HepG2 (cell line): ENCODE measurements around the gene CTF1. TPM values are rescaled to one million over a fixed set of nuclear protein-coding genes. Genes with fewer than 3 reads are reported as not detected.

Experiments
- ATM ChIP-seq: fragments of 450-650 bp; IDR thresholded peaks from 2 replicates; pipeline ENCODE4 v1.7.1; 2017; ENCODE audit warnings: mild to moderate bottlenecking, borderline replicate concordance
- DNMT1 ChIP-seq: sonication (generic); formaldehyde crosslinking; IDR thresholded peaks from 2 replicates; pipeline ENCODE4 v1.5.1; 2020; ENCODE audit warnings: mild to moderate bottlenecking, missing genetic modification reagents
- HIVEP1 ChIP-seq: sonication (generic); formaldehyde crosslinking; IDR thresholded peaks from 2 replicates; pipeline ENCODE4 v1.4.0; 2020; ENCODE audit warnings: mild to moderate bottlenecking, missing genetic modification reagents
- HMGA1 ChIP-seq: sonication (generic); formaldehyde crosslinking; conservative IDR thresholded peaks from 2 replicates; pipeline ENCODE4 v1.4.0; 2020; ENCODE audit warnings: missing genetic modification reagents
- MEF2D ChIP-seq: sonication (generic); formaldehyde crosslinking; IDR thresholded peaks from 2 replicates; pipeline ENCODE4 v1.5.1; 2020; ENCODE audit warnings: mild to moderate bottlenecking, missing genetic modification reagents
- NFE2 ChIP-seq: sonication (generic); formaldehyde crosslinking; IDR thresholded peaks from 2 replicates; pipeline ENCODE4 v1.4.0; 2020; ENCODE audit warnings: missing genetic modification reagents
- NR1H2 ChIP-seq: sonication (generic); formaldehyde crosslinking; IDR thresholded peaks from 2 replicates; pipeline ENCODE4 v1.8.1; 2022; ENCODE audit warnings: low read depth, missing genetic modification reagents, borderline replicate concordance
- ONECUT2 ChIP-seq: sonication (generic); formaldehyde crosslinking; IDR thresholded peaks from 2 replicates; pipeline ENCODE4 v1.4.0; 2020; ENCODE audit warnings: missing genetic modification reagents
- RFX3 ChIP-seq: IDR thresholded peaks from 2 replicates; pipeline ENCODE4 v1.6.1; 2016; ENCODE audit warnings: missing biosample characterization, missing genetic modification reagents
- SIN3B ChIP-seq: fragments of 150-350 bp; IDR thresholded peaks from 2 replicates; pipeline ENCODE4 v1.6.1; 2014; ENCODE audit warnings: low read length
- SIX1 ChIP-seq: sonication (generic); formaldehyde crosslinking; IDR thresholded peaks from 2 replicates; pipeline ENCODE4 v1.4.0; 2020; ENCODE audit warnings: missing genetic modification reagents, borderline replicate concordance
- TSC22D2 ChIP-seq: sonication (generic); formaldehyde crosslinking; IDR thresholded peaks from 2 replicates; pipeline ENCODE4 v1.5.1; 2020; ENCODE audit warnings: missing genetic modification reagents, mild to moderate bottlenecking, borderline replicate concordance
- ZBTB2 ChIP-seq: sonication (generic); formaldehyde crosslinking; IDR thresholded peaks from 2 replicates; pipeline ENCODE4 v1.8.0; 2022; ENCODE audit warnings: low read depth, missing genetic modification reagents
- ZFP37 ChIP-seq: sonication (generic); formaldehyde crosslinking; IDR thresholded peaks from 2 replicates; pipeline ENCODE4 v1.4.0; 2020; ENCODE audit warnings: missing genetic modification reagents, borderline replicate concordance
- ZFP82 ChIP-seq: sonication (generic); formaldehyde crosslinking; IDR thresholded peaks from 2 replicates; pipeline ENCODE4 v1.5.1; 2020; ENCODE audit warnings: mild to moderate bottlenecking, missing genetic modification reagents, borderline replicate concordance
- ZNF230 ChIP-seq: sonication (generic); formaldehyde crosslinking; IDR thresholded peaks from 2 replicates; pipeline ENCODE4 v1.4.0; 2020; ENCODE audit warnings: mild to moderate bottlenecking, missing genetic modification reagents
- ZNF354B ChIP-seq: sonication (generic); formaldehyde crosslinking; IDR thresholded peaks from 2 replicates; pipeline ENCODE4 v1.8.0; 2022; ENCODE audit warnings: mild to moderate bottlenecking, missing genetic modification reagents
- ZNF383 ChIP-seq: sonication (generic); formaldehyde crosslinking; IDR thresholded peaks from 2 replicates; pipeline ENCODE4 v1.4.0; 2020; ENCODE audit warnings: missing genetic modification reagents, mild to moderate bottlenecking, borderline replicate concordance
- ZNF431 ChIP-seq: sonication (generic); formaldehyde crosslinking; IDR thresholded peaks from 2 replicates; pipeline ENCODE4 v1.9.0; 2022; ENCODE audit warnings: missing genetic modification reagents, low read depth, mild to moderate bottlenecking, borderline replicate concordance
- ZNF572 ChIP-seq: sonication (generic); formaldehyde crosslinking; IDR thresholded peaks from 2 replicates; pipeline ENCODE4 v1.5.1; 2020; ENCODE audit warnings: mild to moderate bottlenecking, missing genetic modification reagents
- ZNF709 ChIP-seq: sonication (generic); formaldehyde crosslinking; IDR thresholded peaks from 2 replicates; pipeline ENCODE4 v1.5.0; 2020; ENCODE audit warnings: mild to moderate bottlenecking, missing genetic modification reagents
- ZNF724P ChIP-seq: sonication (generic); formaldehyde crosslinking; IDR thresholded peaks from 2 replicates; pipeline ENCODE4 v1.8.0; 2022; ENCODE audit warnings: missing genetic modification reagents, borderline replicate concordance
- ZSCAN29 ChIP-seq: sonication (generic); formaldehyde crosslinking; conservative IDR thresholded peaks from 2 replicates; pipeline ENCODE4 v1.4.0; 2020; ENCODE audit warnings: mild to moderate bottlenecking, missing genetic modification reagents
- polyA plus RNA-seq, 8 experiments: library from polyadenylated mRNA; depleted of rRNA in 3 of 8; stranded (reverse) in 7 of 8; unstranded in 1 of 8; fragments of >200 nt; fragmentation: Illumina TruSeq in 4 of 8; extraction: Trizol in 4 of 8; gene quantifications; 2 replicates each; pipeline versions ENCODE4 v1.2.1 to v1.2.3, GENCODE V29; 2011 to 2016; ENCODE audit warnings: low read depth in 4 of 8, missing spikeins in 1 of 8, mixed read lengths in 1 of 8; ENCODE audit not compliant: insufficient read depth in 1 of 8
- total RNA-seq, 5 experiments: library from RNA; depleted of rRNA; stranded (reverse); fragments of >200 nt; fragmentation: Illumina TruSeq; extraction: Trizol; gene quantifications; 2 replicates each; pipeline ENCODE4 v1.2.3, GENCODE V29; 2016; ENCODE audit warnings: low read depth in 1 of 5
- TF ChIP-seq, protein P1 (sequence below): sonication (generic); formaldehyde crosslinking; IDR thresholded peaks from 2 replicates; pipeline ENCODE4 v1.4.0; 2020; ENCODE audit warnings: missing genetic modification reagents
- TF ChIP-seq, protein P2 (sequence below): sonication (generic); formaldehyde crosslinking; IDR thresholded peaks from 2 replicates; pipeline ENCODE4 v1.5.0; 2020; ENCODE audit warnings: mild to moderate bottlenecking, missing genetic modification reagents, borderline replicate concordance
- TF ChIP-seq, protein P3 (sequence below): sonication (generic); formaldehyde crosslinking; IDR thresholded peaks from 2 replicates; pipeline ENCODE4 v1.5.0; 2020; ENCODE audit warnings: mild to moderate bottlenecking, missing genetic modification reagents

CTF1 gene
- total and polyA plus RNA-seq, 2 of the 13 experiments (the other 11 are each of a cell fraction or from before 2014, with no cell fraction given) = 0.13 to 1.8 TPM

GRCh38 chr16:30922420-30922959 lies 26.1 kb downstream of the CTF1 start (continued):
- peak; percentile 96 for TF ChIP-seq ZBTB2
- no peak for TF ChIP-seq NFE2 (CRISPR knock-in tag)
- no peak for TF ChIP-seq ZNF431 (CRISPR knock-in tag)
- no peak for TF ChIP-seq ZNF724P (CRISPR knock-in tag)
- TF ChIP-seq, protein P1, sequence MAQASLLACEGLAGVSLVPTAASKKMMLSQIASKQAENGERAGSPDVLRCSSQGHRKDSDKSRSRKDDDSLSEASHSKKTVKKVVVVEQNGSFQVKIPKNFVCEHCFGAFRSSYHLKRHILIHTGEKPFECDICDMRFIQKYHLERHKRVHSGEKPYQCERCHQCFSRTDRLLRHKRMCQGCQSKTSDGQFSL (CRISPR knock-in tag) = peak; percentile 100
- no peak; the same call in 1 of the 2 replicates for TF ChIP-seq ZFP82 (CRISPR knock-in tag)
- no peak for TF ChIP-seq HMGA1 (CRISPR knock-in tag)
- TF ChIP-seq, protein P2, sequence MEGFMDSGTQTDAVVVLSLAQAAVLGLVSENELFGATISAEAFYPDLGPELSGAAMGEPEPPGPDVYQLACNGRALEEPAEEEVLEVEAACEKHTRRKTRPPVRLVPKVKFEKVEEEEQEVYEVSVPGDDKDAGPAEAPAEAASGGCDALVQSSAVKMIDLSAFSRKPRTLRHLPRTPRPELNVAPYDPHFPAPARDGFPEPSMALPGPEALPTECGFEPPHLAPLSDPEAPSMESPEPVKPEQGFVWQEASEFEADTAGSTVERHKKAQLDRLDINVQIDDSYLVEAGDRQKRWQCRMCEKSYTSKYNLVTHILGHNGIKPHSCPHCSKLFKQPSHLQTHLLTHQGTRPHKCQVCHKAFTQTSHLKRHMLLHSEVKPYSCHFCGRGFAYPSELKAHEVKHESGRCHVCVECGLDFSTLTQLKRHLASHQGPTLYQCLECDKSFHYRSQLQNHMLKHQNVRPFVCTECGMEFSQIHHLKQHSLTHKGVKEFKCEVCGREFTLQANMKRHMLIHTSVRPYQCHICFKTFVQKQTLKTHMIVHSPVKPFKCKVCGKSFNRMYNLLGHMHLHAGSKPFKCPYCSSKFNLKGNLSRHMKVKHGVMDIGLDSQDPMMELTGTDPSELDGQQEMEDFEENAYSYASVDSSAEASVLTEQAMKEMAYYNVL = 0 out of 2 replicates have a peak, but pooled peaks have one; percentile 20
- no peak for TF ChIP-seq TSC22D2 (CRISPR knock-in tag)
- TF ChIP-seq MEF2D (CRISPR knock-in tag) = no peak; the same call in 1 of the 2 replicates
- no peak for TF ChIP-seq ATM
- no peak for TF ChIP-seq ONECUT2 (CRISPR knock-in tag)
- no peak for TF ChIP-seq DNMT1 (CRISPR knock-in tag)
- TF ChIP-seq, protein P3, sequence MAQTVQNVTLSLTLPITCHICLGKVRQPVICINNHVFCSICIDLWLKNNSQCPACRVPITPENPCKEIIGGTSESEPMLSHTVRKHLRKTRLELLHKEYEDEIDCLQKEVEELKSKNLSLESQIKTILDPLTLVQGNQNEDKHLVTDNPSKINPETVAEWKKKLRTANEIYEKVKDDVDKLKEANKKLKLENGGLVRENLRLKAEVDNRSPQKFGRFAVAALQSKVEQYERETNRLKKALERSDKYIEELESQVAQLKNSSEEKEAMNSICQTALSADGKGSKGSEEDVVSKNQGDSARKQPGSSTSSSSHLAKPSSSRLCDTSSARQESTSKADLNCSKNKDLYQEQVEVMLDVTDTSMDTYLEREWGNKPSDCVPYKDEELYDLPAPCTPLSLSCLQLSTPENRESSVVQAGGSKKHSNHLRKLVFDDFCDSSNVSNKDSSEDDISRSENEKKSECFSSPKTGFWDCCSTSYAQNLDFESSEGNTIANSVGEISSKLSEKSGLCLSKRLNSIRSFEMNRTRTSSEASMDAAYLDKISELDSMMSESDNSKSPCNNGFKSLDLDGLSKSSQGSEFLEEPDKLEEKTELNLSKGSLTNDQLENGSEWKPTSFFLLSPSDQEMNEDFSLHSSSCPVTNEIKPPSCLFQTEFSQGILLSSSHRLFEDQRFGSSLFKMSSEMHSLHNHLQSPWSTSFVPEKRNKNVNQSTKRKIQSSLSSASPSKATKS (CRISPR knock-in tag) = no peak
- TF ChIP-seq ZFP37 (CRISPR knock-in tag) = no peak
- TF ChIP-seq NR1H2 (CRISPR knock-in tag) = no peak
- no peak for TF ChIP-seq ZSCAN29 (CRISPR knock-in tag)
- no peak for TF ChIP-seq RFX3
- 0 out of 2 replicates have a peak, but pooled peaks have one; percentile 56 for TF ChIP-seq ZNF572 (CRISPR knock-in tag)
- 0 out of 2 replicates have a peak, but pooled peaks have one; percentile 46 for TF ChIP-seq SIN3B
- no peak for TF ChIP-seq ZNF383 (CRISPR knock-in tag)
- peak; percentile 77 for TF ChIP-seq HIVEP1 (CRISPR knock-in tag)
- peak; percentile 53; the same call in 1 of the 2 replicates for TF ChIP-seq SIX1 (CRISPR knock-in tag)
- no peak for TF ChIP-seq ZNF354B (CRISPR knock-in tag)
- TF ChIP-seq ZNF709 (CRISPR knock-in tag) = 0 out of 2 replicates have a peak, but pooled peaks have one; percentile 11
- TF ChIP-seq ZNF230 (CRISPR knock-in tag) = no peak
